HK-2 (cell line): ENCODE results near the gene PGA3.
A peak's percentile ranks its signal among the peaks of the same experiment; 100 is the strongest.
"Not testable (repeated sequence)": the region's sequence is repeated elsewhere in the genome, so short reads cannot be mapped to it uniquely, and the experiment has no call there.

Experiments used
- DNase-seq: peaks from one replicate; pipeline ENCODE4 v3.0.0-alpha.2; 2018; ENCODE audit not compliant: unreplicated experiment

The PGA3 gene

DNA sequence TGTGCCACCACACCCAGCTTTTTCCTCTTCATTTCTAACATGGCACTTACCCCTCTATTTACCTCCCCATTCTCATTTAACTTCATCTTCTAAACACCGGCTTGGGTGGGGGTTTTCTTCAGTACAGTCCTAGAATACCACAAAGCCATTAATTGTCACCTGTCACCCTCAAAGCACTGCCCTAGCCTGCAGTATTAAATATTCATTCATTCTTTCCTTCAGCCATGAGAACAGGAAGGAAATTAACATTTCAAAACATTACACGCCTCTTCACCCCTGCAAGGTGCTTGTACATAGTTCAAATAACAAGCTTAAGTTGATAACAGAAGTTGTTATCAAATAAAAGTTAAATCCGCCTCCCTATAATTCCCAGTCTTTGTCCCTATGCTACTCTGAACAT, 31.4 kb upstream of the PGA3 start:
- no peak for DNase-seq

DNA sequence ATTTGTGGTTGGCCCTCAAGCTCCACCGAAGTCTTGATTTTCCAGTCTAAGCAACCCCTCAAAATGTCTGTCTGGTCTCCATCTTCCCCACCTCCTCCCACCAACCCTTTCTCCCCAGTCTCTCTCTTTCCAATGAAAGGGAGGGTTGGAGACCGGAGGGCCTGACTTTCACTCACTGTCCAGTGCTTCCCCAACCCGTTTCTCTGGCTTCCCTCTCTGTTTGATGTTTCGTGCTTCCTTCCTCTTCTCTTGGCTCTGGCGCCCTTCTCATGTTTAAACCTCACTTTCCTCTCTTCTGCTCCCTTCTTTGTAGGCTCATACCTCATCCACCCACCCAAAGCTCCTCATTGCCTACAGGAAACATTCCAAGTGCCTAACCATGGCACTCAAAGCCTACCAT, 31.0 kb upstream of the PGA3 start:
- DNase-seq, result no peak

DNA sequence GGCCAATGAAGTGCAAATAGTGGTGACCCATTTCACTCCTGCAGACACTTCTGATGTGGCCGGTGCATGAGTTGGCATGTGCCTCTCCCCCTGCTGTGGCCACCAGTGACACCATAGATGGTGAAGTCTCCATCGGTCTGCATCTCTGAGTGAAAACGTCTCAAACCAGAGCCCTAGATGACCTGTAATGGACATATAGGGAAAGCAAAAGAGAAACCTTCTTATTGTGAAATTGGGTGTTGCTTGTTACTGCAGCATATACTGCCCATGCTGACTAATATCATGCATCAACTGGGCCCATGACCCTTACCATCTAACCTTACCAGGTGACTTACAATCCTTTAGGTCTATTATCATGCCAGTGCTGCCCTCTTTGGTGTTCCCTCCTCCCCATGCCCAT, 30.4 kb upstream of the PGA3 start:
- no peak for DNase-seq

DNA sequence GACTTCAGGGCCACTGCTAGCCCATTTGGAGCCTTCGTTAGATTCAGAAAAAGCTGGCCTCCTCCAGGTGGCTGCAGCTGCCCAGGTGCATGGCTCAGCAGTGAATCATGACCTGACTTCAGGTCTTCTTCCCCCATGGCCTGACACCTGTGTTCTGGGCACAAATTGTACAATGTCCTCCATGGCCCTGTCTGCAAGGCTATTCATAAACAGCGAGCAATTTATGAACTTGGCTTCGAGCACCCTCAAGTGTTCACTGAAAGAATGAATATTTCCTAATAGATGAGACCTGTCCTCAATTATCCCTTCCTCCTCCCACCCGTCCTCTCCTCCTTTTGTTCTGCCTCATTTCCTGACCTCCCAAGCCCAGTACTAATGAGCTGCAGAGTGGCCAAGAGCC, 29.9 kb upstream of the PGA3 start:
- DNase-seq, result no peak

DNA sequence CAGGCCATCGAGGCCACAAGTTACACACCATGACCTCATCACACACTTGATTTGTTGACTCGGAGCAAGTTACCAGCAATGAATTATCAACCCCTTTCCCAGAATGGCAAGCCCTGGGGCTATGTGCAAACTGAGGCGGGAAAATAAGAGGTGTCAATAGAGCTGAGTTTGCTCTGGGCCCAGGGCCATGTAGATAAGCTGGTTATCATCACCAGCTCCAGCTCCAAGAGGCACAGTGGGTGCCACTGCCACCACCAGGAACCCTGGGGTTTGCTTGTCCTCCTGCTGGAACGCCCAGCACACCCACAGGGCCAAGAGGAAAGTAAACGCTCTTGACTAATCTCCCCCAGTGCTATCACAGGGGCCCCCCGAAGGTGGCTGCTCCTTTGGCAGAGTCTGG, 29.0 kb upstream of the PGA3 start:
- DNase-seq, result no peak

DNA sequence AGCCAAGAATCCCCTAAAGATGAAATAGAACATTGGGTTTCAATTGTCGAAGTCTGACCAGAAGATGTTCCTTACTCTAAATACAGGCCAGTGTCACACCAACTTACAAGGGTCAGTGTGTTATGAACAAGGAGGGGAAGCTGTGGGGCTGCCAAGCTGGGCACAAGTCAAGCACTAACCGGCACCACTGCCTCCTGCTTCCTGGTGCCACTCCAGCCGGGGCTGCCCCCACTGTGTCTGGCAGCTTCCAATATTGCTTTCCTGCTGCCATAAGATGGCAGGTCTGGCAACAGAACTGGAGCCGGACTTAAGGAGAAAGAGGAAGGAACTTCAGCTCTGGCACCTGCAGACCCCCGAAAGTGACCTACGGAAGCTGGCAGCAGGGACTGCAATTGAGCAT, 28.4 kb upstream of the PGA3 start:
- no peak for DNase-seq

DNA sequence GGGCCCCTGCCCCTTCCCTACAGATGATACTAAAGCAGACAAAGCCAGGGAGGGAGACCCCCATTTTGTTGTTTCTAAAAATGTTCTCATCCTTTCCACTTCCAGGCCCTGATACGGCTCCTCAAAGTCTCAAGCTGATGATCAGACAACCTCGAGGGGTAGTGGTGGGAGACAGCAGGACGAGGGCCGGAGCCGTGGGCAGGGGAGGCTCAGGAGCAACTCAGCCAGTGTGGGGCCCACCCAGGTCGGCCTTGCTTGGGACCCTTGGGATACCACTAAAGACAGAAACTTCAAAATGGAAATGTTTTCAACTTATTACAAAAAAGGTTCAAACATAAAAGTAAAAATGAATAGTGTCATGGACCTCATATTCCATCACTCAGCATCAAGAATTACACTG, 26.9 kb upstream of the PGA3 start:
- no peak for DNase-seq

DNA sequence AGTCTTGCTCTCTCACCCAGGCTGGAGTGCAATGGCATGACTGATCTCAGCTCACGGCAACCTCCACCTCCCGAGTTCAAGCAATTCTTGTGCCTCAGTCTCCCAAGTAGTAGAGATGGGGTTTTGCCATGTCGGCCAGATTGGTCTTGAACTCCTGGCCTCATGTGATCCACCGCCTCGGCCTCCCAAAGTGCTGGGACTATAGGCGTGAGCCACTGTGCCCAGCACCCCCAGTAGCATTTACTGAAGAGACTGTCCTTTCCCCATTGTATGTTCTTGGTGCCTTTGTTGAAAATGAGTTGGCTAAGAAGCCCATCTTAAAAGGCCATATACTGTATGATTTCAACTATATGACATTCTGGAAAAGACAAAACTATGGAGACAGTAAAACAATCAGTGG, 23.1 kb upstream of the PGA3 start:
- not testable (repeated sequence) for DNase-seq

DNA sequence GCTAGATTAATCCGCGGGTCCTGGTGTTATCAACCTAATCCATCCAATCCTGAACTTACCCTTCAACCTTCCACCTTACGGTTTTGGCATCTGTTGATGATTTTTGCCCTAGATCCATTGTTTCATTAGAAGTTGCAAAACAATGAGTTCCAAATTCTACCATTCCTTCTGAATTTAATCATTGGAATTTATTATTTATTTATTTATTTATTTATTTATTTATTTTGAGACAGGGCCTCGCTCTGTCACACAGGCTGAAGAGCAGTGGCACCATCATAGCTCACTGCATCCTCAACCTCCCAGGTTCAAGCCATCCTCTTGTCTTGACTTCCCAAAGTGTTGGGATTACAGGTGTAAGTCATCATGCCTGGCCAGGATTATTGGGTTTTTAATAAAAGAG, 21.8 kb upstream of the PGA3 start:
- DNase-seq, result no peak

DNA sequence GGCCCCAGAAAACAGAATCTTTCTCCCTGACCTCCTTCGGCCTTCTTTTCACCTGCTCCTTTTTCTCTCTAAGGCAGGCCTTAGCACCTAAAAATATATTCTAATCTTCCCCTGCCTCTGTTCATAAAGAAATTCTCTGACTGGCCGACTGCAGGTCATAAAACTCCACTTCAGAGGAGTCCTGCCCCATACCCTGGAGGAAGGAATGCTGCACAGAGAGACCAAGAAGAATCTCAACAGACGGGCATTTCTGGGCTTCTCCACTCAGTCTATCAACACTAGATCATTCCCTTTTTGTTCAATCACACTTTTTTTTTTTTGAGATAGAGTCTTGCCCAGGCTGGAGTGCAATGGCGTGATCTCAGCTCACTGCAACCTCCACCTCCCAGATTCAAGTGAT, 19.7 kb upstream of the PGA3 start:
- DNase-seq, result no peak

DNA sequence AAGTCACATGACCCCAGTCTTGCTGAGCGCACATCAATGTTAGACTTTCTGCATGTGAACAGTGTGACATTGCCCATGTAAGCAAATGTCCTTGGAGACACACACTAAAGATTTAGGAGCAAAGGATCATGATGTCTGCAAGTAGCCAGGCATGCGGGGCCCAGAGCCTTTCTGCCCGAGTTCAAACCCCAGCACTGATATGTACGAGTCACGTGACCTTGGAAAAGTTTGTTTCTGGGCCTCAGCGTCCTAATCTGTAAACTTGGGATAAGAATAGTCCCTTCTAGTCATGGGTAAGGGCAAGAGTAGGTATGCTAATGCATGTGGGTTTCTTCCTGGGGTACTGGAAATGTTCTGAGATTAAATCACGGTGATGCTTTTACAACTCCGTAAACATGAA, 16.8 kb upstream of the PGA3 start:
- DNase-seq, result no peak

DNA sequence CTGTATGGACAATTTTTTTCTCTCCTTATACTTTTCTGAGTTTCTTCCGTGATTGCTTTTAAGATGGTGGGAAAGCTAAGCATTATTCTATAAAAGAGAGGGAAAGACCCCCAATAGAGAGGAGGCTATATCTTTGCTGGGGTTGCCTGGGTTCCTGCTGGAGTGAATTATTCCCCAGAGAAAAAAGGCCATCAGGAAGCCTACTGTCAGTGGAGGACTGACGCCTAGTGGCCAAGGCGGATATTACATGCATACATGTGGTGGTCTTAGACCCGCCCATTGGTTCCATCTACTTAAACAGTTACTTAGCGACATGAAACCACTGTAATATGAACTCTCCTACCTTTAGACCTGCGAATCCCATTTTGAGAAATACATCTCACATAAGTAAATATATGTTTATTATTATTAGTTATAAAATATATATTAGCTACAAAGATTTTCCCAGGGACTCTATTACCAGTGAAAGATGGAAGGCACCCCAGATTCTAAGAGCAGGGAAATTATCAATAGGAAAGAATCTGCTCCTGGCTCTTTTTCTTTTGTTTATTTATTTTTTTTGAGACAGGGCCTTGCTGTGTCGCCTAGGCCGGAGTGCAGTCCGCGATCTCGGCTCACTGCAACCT, 15.7 kb upstream of the PGA3 start:
- peak; percentile 59 for DNase-seq

DNA sequence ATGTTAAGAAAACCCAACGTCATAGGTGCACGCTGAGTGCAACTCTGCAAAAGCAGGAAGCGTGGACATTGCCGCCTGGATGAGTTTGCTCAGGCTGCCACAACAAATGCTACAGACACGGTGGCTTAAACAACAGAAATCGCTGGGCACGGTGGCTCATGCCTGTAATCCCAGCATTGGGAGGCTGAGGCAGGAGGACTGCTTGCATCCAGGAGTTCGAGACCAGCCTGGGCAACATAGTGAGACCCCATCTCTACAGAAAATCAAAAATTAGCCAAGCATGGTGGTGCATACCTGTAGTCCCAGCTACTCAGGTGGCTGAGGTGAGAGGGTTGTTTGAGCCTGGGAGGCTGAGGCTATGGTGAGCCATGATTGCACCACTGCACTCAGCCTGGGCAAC, 13.4 kb upstream of the PGA3 start:
- no peak for DNase-seq

DNA sequence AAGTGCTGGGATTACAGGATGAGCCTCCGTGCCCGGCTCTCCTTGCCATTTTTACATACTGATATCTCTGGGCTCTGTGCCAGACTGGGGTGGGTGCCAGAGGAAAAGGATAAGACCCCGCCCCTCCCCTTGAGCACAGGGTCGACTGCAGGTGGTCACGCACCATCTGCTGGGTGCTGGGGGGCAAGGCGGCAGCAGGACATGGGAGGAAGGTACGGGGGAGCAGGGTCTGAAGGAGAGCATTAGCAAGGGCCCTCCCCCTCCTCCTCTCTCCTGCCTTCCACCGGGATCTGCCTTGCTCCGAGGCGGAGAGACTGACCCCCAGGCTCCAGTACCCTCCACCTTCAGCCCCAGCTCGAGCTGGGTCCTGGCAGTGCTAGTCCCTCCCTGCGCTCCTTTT, 9.7 kb upstream of the PGA3 start:
- no peak for DNase-seq

DNA sequence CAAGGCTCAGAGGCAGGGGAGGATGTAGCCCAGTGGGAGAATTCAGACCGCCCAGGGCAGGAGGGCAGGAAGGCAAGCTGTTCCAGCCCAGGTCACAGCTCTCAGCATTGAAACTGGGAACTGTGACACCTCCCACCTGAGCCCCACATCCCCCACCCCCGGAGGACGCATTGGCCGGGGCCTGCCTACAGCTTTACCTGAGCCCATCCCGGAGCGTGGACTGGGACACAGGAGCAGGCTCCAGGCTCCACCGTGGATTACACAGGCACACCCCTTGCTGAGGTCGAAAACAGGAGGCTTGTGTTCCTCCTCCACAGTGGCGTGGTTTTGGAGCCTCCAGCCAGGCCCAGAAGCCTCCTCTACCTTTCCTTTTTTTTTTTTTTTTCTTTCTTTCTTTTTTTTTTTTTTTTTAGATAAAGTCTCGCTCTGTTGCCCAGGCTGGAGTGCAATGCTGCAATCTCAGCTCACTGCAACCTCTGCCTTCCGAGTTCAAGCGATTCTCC, 9.1 kb upstream of the PGA3 start:
- no peak for DNase-seq

DNA sequence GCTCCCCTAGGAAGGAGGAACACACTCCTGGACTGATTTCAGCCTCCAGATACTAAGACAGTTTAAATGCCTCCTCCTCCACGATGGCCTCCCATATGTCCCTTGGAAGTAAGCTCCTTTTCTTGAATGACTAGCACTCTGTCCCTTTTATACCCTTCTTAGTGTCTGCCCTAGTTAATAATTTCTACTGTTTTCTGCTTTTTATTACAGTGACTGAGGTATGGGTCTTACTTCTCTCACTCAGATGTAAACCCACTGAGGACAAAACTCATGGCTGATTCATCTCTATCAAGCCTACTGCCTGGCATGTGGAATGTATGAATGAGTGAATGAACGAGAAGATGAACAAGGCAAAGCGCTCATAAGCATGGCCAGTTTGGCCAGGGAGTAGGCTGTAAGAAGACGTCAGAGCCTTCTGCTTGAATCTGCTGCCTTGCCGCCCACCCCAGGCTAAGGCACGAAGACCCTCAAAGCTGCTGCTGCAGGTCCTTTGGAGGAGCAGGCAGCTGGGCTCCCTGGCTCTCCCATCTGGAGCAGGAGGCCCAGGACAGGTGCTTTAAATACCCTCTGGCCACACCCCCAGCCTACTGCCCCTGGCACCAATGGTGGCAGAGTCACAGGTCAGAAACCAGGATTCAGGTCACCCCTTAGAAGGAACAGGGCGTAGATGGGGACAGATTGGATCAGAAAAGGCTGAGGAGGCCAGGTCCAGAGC, 8.2 kb upstream of the PGA3 start:
- DNase-seq, result no peak

DNA sequence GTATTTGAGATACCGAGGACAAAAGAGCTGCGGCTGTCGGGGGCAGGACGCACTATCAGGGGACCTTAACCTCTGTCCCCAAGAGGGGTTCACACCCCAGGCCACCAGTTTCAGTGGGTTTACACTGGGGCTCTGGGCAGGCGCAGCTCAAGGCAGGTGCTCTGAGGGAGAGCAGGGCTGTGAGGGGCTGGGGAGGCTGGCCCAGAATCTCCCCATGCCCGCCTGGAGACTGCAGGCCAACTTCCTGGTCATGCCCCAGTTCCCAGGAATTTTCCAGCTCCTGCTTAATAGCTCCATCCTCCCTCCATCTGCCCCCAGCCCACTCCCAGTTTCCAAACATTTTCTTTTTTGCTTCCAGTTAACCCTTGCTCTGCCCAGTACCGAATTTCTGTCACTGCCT, 7.6 kb upstream of the PGA3 start:
- no peak for DNase-seq

DNA sequence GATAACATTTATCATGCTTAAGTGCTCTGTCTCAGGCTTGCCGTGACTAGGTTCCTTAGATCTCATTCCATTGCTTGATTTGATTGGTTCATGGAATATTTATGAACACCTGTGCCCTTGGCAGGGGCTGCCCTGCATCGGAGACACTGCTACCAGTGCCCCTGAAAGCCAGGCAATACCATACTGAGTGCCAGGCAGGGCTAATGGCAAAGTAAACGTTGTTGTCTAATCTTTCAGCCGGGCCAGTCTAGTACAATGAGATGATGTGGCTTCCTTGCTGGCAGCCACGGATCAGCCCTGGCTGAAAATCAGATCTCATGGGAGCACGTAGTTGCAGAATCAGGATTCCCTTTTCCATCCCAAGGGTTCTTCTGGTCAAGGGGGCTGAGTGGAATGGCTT, 5.0 kb upstream of the PGA3 start:
- no peak for DNase-seq

DNA sequence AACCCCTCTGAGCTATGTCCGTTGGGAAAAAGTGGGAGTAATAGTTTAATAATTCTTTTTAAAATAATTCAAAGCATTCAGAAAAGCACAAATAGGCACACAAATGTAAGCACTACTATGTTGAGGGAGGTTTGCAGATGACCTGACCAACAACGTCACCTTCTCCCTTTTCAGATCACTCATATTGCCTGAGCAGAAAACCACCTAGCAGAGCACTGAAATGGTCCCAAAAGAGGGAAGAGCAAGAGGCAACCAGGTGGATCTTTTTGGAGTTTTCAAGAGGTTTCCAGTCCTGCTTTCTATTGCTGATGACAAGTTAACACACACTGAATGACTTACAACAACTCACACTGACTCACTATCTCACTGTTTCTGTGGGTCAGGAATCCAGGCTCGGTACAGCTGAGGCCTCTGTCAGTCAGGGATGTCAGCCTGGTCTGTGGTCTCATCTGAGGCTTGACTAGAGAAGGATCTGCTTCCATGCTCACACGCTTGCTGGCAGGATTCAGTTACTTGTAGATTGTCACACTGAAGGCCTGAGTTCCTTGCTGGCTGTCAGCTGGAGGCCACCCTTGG, 4.3 kb upstream of the PGA3 start:
- DNase-seq, result no peak

DNA sequence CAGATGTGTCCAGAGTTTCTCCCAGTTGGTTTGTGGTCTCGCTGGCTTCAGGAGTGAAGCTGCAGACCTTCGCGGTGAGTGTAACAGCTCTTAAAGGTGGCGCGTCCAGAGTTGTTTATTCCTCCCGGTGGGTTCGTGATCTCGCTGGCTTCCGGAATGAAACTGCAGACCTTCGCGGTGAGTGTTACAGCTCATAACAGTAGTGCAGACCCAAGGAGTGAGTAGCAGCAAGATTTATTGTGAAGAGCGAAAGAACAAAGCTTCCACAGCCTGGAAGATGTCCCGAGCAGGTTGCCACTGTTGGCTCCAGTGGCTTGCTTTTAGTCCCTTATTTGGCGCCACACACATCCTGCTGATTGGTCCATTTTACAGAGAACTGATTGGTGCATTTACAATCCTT, 1.8 kb upstream of the PGA3 start:
- DNase-seq, result no peak

DNA sequence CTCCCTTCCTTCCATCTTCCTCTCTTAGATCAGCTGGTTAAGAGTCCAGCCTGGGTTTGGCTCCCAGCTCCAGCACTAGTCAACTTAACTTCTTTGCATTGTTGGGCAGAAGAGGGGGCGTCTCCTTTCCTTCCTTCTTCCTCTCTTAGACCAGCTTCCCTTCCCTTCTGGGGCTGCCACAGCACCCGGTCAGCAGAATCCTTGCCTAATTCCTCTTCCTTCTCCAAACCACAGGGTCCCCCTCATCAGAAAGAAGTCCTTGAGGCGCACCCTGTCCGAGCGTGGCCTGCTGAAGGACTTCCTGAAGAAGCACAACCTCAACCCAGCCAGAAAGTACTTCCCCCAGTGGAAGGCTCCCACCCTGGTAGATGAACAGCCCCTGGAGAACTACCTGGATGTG, 558 bp downstream of the PGA3 start:
- not testable (repeated sequence) for DNase-seq

DNA sequence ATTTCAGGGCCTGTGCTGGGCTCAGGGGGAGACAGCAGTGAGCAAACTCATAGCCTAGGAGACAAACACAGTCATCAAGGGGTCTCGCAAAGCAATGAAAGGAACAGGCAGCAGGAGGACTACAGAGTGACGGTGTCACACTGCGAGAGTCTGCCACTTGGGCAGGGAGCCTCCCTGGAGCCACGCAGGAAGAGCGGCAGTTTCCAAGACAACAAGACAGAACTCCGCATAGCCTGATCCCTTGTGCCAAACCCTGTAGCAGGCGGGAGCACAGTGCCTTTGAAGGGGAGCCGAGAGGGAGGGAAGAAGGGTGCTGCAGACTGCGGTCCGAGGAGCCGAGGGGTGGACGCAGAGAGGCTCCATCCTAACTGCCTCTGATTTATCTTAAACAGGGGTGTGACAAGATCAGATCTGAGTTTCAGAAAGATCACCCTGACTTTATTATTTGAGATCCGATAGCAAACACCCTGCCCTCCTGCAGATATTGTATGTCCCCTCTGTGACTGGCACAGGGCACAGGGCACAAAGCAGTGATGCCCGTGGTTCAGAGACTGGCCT, 1.3 kb downstream of the PGA3 start:
- DNase-seq, result not testable (repeated sequence)

DNA sequence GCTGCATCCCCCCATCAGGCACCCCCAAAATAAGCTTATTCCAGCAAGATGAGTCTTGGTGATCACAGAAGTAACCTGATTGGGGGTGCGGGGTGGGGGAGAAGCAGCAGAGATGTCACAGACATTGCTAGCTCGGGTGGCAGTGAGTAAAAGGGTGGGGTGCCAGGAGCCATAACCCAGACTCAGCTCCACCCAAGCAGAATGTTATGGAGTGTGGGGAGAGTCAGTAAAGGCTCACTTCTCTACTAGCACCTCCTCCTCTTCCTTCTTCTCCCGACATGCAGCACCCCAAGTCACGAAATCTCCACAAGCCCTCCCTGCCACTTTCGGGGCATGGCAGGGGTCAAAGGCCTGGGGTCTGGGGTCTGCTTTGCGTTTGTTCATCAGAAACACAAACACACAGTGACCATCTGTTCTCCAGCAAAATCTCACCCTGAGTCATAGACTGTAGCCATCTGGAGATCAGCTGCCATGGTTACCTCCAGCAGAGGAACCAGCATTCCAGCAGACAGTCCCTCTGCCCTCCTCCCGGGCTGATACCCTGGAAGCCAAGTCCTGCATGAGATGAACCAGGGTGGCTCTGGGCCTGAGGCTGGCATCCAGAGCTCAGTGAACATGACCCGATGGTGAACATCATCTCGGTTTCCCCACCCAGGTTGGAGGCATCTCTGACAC, 4.5 kb downstream of the PGA3 start:
- DNase-seq, result not testable (repeated sequence)
